ENCODE measurements around the gene CCDC177.

Gene CCDC177

GRCh38 chr14:69574263-69574953 lies at the start of gene CCDC177:
TSS of gene CCDC177 (minus strand) at chr14:69574871. CDS start at chr14:69573622, 1,249 bp downstream.
- no peak for FAIRE-seq

GRCh38 chr14:69624136-69624535 lies 49.5 kb upstream of the CCDC177 start:
- no peak for FAIRE-seq

GRCh38 chr14:69620981-69621380 lies 46.3 kb upstream of the CCDC177 start:
- no peak for FAIRE-seq

GRCh38 chr14:69620211-69620611 lies 45.5 kb upstream of the CCDC177 start:
- FAIRE-seq: no peak

GRCh38 chr14:69619012-69619411 lies 44.3 kb upstream of the CCDC177 start:
- no peak for FAIRE-seq

GRCh38 chr14:69617796-69618195 lies 43.1 kb upstream of the CCDC177 start:
- no peak for FAIRE-seq

- FAIRE-seq: no peak
Measured at GRCh38 chr14:69616408-69616773, 41.7 kb upstream of the CCDC177 start.

- FAIRE-seq: no peak
Measured at GRCh38 chr14:69615496-69616407, 41.1 kb upstream of the CCDC177 start.

GRCh38 chr14:69615121-69615495 lies 40.4 kb upstream of the CCDC177 start:
- FAIRE-seq: no peak

GRCh38 chr14:69614592-69614991 lies 39.9 kb upstream of the CCDC177 start:
- FAIRE-seq: no peak

- FAIRE-seq: no peak
Measured at GRCh38 chr14:69613312-69614073, 38.8 kb upstream of the CCDC177 start.

GRCh38 chr14:69612783-69613130 lies 38.1 kb upstream of the CCDC177 start:
- no peak for FAIRE-seq

- no peak for FAIRE-seq
Measured at GRCh38 chr14:69612014-69612782, 37.5 kb upstream of the CCDC177 start.

GRCh38 chr14:69611172-69612013 lies 36.7 kb upstream of the CCDC177 start, which contains the start of gene SUSD6:
TSS of gene SUSD6 (plus strand) at chr14:69611596. CDS start at chr14:69658593, 46,997 bp downstream.
- FAIRE-seq: no peak

GRCh38 chr14:69610874-69611171 lies 36.2 kb upstream of the CCDC177 start:
- FAIRE-seq: no peak

- no peak for FAIRE-seq
Measured at GRCh38 chr14:69610020-69610873, 35.6 kb upstream of the CCDC177 start.

GRCh38 chr14:69606258-69607184 lies 31.9 kb upstream of the CCDC177 start:
- FAIRE-seq: no peak

GRCh38 chr14:69605738-69606137 lies 31.1 kb upstream of the CCDC177 start:
- no peak for FAIRE-seq

GRCh38 chr14:69600304-69600891 lies 25.7 kb upstream of the CCDC177 start:
- no peak for FAIRE-seq

Measured in A204.1 (cell line).